HG03060 (cell line): Measurements from ENCODE around the gene TRAP1.
"Not testable (repeated sequence)": the region's sequence is repeated elsewhere in the genome, so short reads cannot be mapped to it uniquely, and the experiment has no call there.

ENCODE experiments used
- ATAC-seq: cut with Tn5 transposase; IDR thresholded peaks from one replicate; pipeline ENCODE4 v1.9.1; 2021; ENCODE audit warnings: low read depth, moderate number of reproducible peaks; ENCODE audit not compliant: unreplicated experiment

The TRAP1 gene

GRCh38 chr16:3715430-3715829 lies 1.9 kb downstream of the TRAP1 start:
- ATAC-seq = no peak

- not testable (repeated sequence) for ATAC-seq
These were observed 2.9 kb downstream of the TRAP1 start for GRCh38 chr16:3714378-3714777.

GRCh38 chr16:3713587-3714242 lies 3.6 kb downstream of the TRAP1 start:
- ATAC-seq = no peak

- no peak for ATAC-seq
These were observed 4.4 kb downstream of the TRAP1 start for GRCh38 chr16:3712861-3713372.

GRCh38 chr16:3706253-3707012 lies 10.9 kb downstream of the TRAP1 start:
- no peak for ATAC-seq

GRCh38 chr16:3702082-3702481 lies 15.2 kb downstream of the TRAP1 start:
- no peak for ATAC-seq

- ATAC-seq = no peak
These were observed 15.8 kb downstream of the TRAP1 start for GRCh38 chr16:3701531-3701930.

- ATAC-seq = no peak
These were observed 18.4 kb downstream of the TRAP1 start for GRCh38 chr16:3698941-3699340.

- ATAC-seq = no peak
These were observed 20.7 kb downstream of the TRAP1 start for GRCh38 chr16:3696425-3697218.

GRCh38 chr16:3695610-3696369 lies 21.5 kb downstream of the TRAP1 start:
- ATAC-seq = no peak

- no peak for ATAC-seq
These were observed 23.3 kb downstream of the TRAP1 start for GRCh38 chr16:3694051-3694450.

GRCh38 chr16:3691761-3692160 lies 25.6 kb downstream of the TRAP1 start:
- ATAC-seq = no peak

GRCh38 chr16:3690980-3691720 lies 26.2 kb downstream of the TRAP1 start:
- ATAC-seq = no peak

GRCh38 chr16:3690470-3690928 lies 26.8 kb downstream of the TRAP1 start:
- no peak for ATAC-seq

GRCh38 chr16:3689731-3690130 lies 27.6 kb downstream of the TRAP1 start:
- ATAC-seq = no peak

- no peak for ATAC-seq
These were observed 29.5 kb downstream of the TRAP1 start for GRCh38 chr16:3687792-3688191.

GRCh38 chr16:3687021-3687420 lies 30.3 kb downstream of the TRAP1 start:
- no peak for ATAC-seq

GRCh38 chr16:3681206-3681605 lies 36.1 kb downstream of the TRAP1 start:
- no peak for ATAC-seq

GRCh38 chr16:3677994-3678393 lies 39.3 kb downstream of the TRAP1 start:
- ATAC-seq = no peak
